PC-9 (cell line): ENCODE results near the gene INHBB. TPM values are rescaled to one million over a fixed set of nuclear protein-coding genes. Genes with fewer than 3 reads are reported as not detected.

Experiments used
- BruUV-seq: library from RNA; stranded (reverse); fragments of 400-500 nt; replicated peaks from 2 replicates; lab custom pipeline; 2021; lab: Mats Ljungman, UMichigan
- CTCF ChIA-PET: fragments of 300-600 bp; sonication (Branson Sonifier 250); formaldehyde crosslinking; loops from one replicate; lab custom pipeline; 2022; ENCODE audit warnings: antibody characterized with exemption; lab: Charles Lee
- POLR2A ChIA-PET: fragments of 300-600 bp; sonication (Branson Sonifier 250); formaldehyde crosslinking; loops from one replicate; lab custom pipeline; 2022; ENCODE audit warnings: antibody characterized with exemption; ENCODE audit not compliant: unreplicated experiment; lab: Charles Lee
- DNase-seq, 2 experiments: peaks; one replicate each; pipeline versions ENCODE4 v3.0.0 to v3.0.0-alpha.2; 2015 to 2022; ENCODE audit warnings: mixed read lengths in 1 of 2
- H2AFZ ChIP-seq: fragments of 200-600 bp; sonication (generic); 2 replicates; pipeline ENCODE4 v1.8.1; 2017; ENCODE audit warnings: antibody characterized with exemption
- H3F3A ChIP-seq: fragments of 200-600 bp; sonication (generic); 2 replicates; pipeline ENCODE4 v1.8.1; 2017; ENCODE audit warnings: antibody characterized with exemption, mild to moderate bottlenecking, low read depth; ENCODE audit not compliant: insufficient read depth
- H3K27ac ChIP-seq: fragments of 200-600 bp; sonication (generic); 2 replicates; pipeline ENCODE4 v1.6.1; 2016; ENCODE audit warnings: mixed run types
- H3K27me3 ChIP-seq: fragments of 200-600 bp; sonication (generic); 2 replicates; pipeline ENCODE4 v1.6.1; 2016; ENCODE audit warnings: low read depth, mixed run types; ENCODE audit not compliant: insufficient read depth
- H3K36me3 ChIP-seq: fragments of 200-600 bp; sonication (generic); 2 replicates; pipeline ENCODE4 v1.6.1; 2016; ENCODE audit warnings: low read depth, mixed run types
- H3K4me1 ChIP-seq: fragments of 200-600 bp; sonication (generic); replicated peaks from 2 replicates; pipeline ENCODE4 v1.6.1; 2016; ENCODE audit warnings: mixed run types; ENCODE audit not compliant: insufficient read depth
- H3K4me2 ChIP-seq: fragments of 200-600 bp; sonication (generic); 2 replicates; pipeline ENCODE4 v1.6.1; 2017; ENCODE audit warnings: mixed run types
- H3K4me3 ChIP-seq: fragments of 200-600 bp; sonication (generic); 2 replicates; pipeline ENCODE4 v1.6.1; 2016; ENCODE audit warnings: mixed run types
- H3K79me2 ChIP-seq: fragments of 200-600 bp; sonication (generic); 2 replicates; pipeline ENCODE4 v1.6.1; 2017; ENCODE audit warnings: low read depth, mixed run types
- H3K9me2 ChIP-seq: fragments of 200-600 bp; sonication (generic); 2 replicates; pipeline ENCODE4 v1.8.1; 2017; ENCODE audit warnings: mild to moderate bottlenecking; ENCODE audit not compliant: insufficient read depth
- H3K9me3 ChIP-seq: fragments of 200-600 bp; sonication (generic); 2 replicates; pipeline ENCODE4 v1.8.1; 2016; ENCODE audit warnings: low read depth; ENCODE audit not compliant: insufficient read depth
- H4K20me1 ChIP-seq: fragments of 200-600 bp; sonication (generic); 2 replicates; pipeline ENCODE4 v1.8.1; 2017; ENCODE audit not compliant: insufficient read depth
- CTCF ChIP-seq: fragments of 200-600 bp; sonication (generic); conservative IDR thresholded peaks from 2 replicates; pipeline ENCODE4 v1.6.1; 2017; ENCODE audit warnings: mixed run types, antibody characterized with exemption, mild to moderate bottlenecking, moderate library complexity
- EZH2 ChIP-seq: fragments of 200-600 bp; sonication (generic); IDR thresholded peaks from 2 replicates; pipeline ENCODE4 v1.8.0; 2017; ENCODE audit warnings: antibody characterized with exemption, low read depth
- intact Hi-C: fragments of 100-400 bp; cut with micrococcal nuclease; formaldehyde crosslinking; loops from one replicate; pipeline ENCODE4 v1.10.0; 2022; ENCODE audit not compliant: unreplicated experiment
- total RNA-seq: library from RNA; stranded (reverse); gene quantifications from 2 replicates; pipeline ENCODE4 v1.2.3, GENCODE V29; 2021

The INHBB gene
- total RNA-seq, 1 experiment from 2014 or later: 57.5 TPM

- no peak for DNase-seq
- Histone ChIP-seq H3K4me1 (peaks cover 16% of the 10 kb centered on the region), H3K4me2 (peak overlapping the region; percentile 70), H2AFZ (no peak overlapping the region), H4K20me1 (peaks cover 7% of the 10 kb centered on the region; the same call in 1 of the 2 replicates), H3K79me2 (peaks cover 19% of the 10 kb centered on the region), H3K9me2 (no peaks in the 10 kb centered on the region), H3K36me3 (no peaks in the 10 kb centered on the region), H3K9me3 (no peaks in the 10 kb centered on the region), H3F3A (peaks cover 15% of the 10 kb centered on the region), H3K4me3 (peak overlapping the region; percentile 77; the same call in 1 of the 2 replicates), H3K27me3 (0 out of 2 replicates have a peak, but pooled peaks cover 7% of the 10 kb centered on the region), H3K27ac (no peak overlapping the region)
- intact Hi-C loops: loop anchor here (1.0 to 5.0 kb wide), 7 partner anchors 99 to 734 kb away; no protein-coding TSS in a partner anchor
- BruUV-seq: no TSS peak
- TF ChIP-seq CTCF: no peak
- no peak for TF ChIP-seq EZH2
- ChIA-PET CTCF (interaction anchor here (0.7 to 1.5 kb wide), 8 partner anchors 9 to 335 kb away, joined by 3 to 10 read pairs (median 3); no protein-coding TSS in a partner anchor), POLR2A (interaction anchor here (1.0 kb wide), 1 partner anchor 56 kb away, joined by 9 read pairs; no protein-coding TSS in a partner anchor)
Observed at GRCh38 chr2:120343100-120343432, 2.9 kb upstream of the INHBB start.

- CTCF ChIA-PET: interaction anchor here (0.7 to 1.5 kb wide), 10 partner anchors 9 to 337 kb away, joined by 3 to 10 read pairs (median 3); no protein-coding TSS in a partner anchor
- H3K4me3 ChIP-seq: peak overlapping the region; percentile 77; the same call in 1 of the 2 replicates
- peaks cover 9% of the 10 kb centered on the region for H4K20me1 ChIP-seq
- DNase-seq: peak; percentile 80 to 87
- H3K27me3 ChIP-seq: 0 out of 2 replicates have a peak, but pooled peaks cover 7% of the 10 kb centered on the region
- TSS peak; percentile 40 for BruUV-seq
- H3K9me2 ChIP-seq: no peaks in the 10 kb centered on the region
- H3K36me3 ChIP-seq: no peaks in the 10 kb centered on the region
- H3K79me2 ChIP-seq: peaks cover 23% of the 10 kb centered on the region
- peak overlapping the region; percentile 51; the same call in 1 of the 2 replicates for H2AFZ ChIP-seq
- peaks cover 21% of the 10 kb centered on the region for H3K4me1 ChIP-seq
- H3K4me2 ChIP-seq: peak overlapping the region; percentile 70
- peaks cover 20% of the 10 kb centered on the region for H3F3A ChIP-seq
- no peaks in the 10 kb centered on the region for H3K9me3 ChIP-seq
- intact Hi-C loops: loop anchor here (1.0 to 5.0 kb wide), 7 partner anchors 99 to 734 kb away; no protein-coding TSS in a partner anchor
- peak; percentile 96 for TF ChIP-seq CTCF
- TF ChIP-seq EZH2: no peak
- no peak overlapping the region for H3K27ac ChIP-seq
- POLR2A ChIA-PET: interaction anchor here (1.0 kb wide), 1 partner anchor 55 kb away, joined by 9 read pairs; no protein-coding TSS in a partner anchor
Observed at GRCh38 chr2:120343433-120344105, 2.4 kb upstream of the INHBB start.

- H3K9me3 ChIP-seq: no peaks in the 10 kb centered on the region
- peak overlapping the region; percentile 71 for H2AFZ ChIP-seq
- peaks cover 27% of the 10 kb centered on the region for H3K4me1 ChIP-seq
- TF ChIP-seq CTCF (no peak), EZH2 (no peak)
- POLR2A ChIA-PET: interaction anchor here (0.7 kb wide), 3 partner anchors 55 to 201 kb away, joined by 3 to 16 read pairs (median 3); no protein-coding TSS in a partner anchor
- CTCF ChIA-PET: interaction anchor here (0.6 to 1.5 kb wide), 7 partner anchors 21 to 336 kb away, joined by 3 to 10 read pairs (median 5); no protein-coding TSS in a partner anchor
- H3K79me2 ChIP-seq: peaks cover 32% of the 10 kb centered on the region
- intact Hi-C loops: loop anchor here (5.0 kb wide), 1 partner anchor 733 kb away; no protein-coding TSS in a partner anchor
- H3K4me2 ChIP-seq: peak overlapping the region; percentile 70
- H3K9me2 ChIP-seq: no peaks in the 10 kb centered on the region
- H3K27me3 ChIP-seq: 0 out of 2 replicates have a peak, but pooled peaks cover 6% of the 10 kb centered on the region
- peak overlapping the region; percentile 77 for H3K4me3 ChIP-seq
- BruUV-seq: no TSS peak
- H3F3A ChIP-seq: peaks cover 26% of the 10 kb centered on the region
- peaks cover 7% of the 10 kb centered on the region; the same call in 1 of the 2 replicates for H3K36me3 ChIP-seq
- DNase-seq: peak; percentile 61 to 77
- peak overlapping the region; percentile 44 for H3K27ac ChIP-seq
- H4K20me1 ChIP-seq: peaks cover 17% of the 10 kb centered on the region
Observed at GRCh38 chr2:120344214-120344975, 1.5 kb upstream of the INHBB start.
